ENCODE measurements around the gene GNAS.

Gene GNAS

GRCh38 chr20:58836616-58837204, 15.8 kb upstream of the GNAS start:
- Histone ChIP-seq H3K27me3 (ENCODE audit: insufficient read depth, low read length, poor library complexity, severe bottlenecking) (no peaks in the 10 kb centered on the region), H3K4me2 (ENCODE audit: low read depth, low read length, poor library complexity, severe bottlenecking) (no peak overlapping the region)

GRCh38 chr20:58837717-58838116, 14.8 kb upstream of the GNAS start:
- no peaks in the 10 kb centered on the region for H4K20me1 ChIP-seq (ENCODE audit: insufficient read depth, low read length, poor library complexity, severe bottlenecking)
- H3K4me2 ChIP-seq (ENCODE audit: low read depth, low read length, poor library complexity, severe bottlenecking) = no peak overlapping the region
- H2AFZ ChIP-seq (ENCODE audit: low read length) = no peak overlapping the region
- no peak for TF ChIP-seq EZH2phosphoT487 (IDR thresholded peaks at IDR 0.05; ENCODE audit: borderline replicate concordance)
- no peak; the same call in 1 of the 2 replicates for TF ChIP-seq CTCF (conservative IDR thresholded peaks at IDR 0.05; ENCODE audit: low read length)
- no peaks in the 10 kb centered on the region for H3K4me1 ChIP-seq (ENCODE audit: insufficient read depth, low read length, poor library complexity, severe bottlenecking)
- H3K79me2 ChIP-seq (ENCODE audit: insufficient read depth, low read length) = no peaks in the 10 kb centered on the region
- H3K4me3 ChIP-seq (ENCODE audit: low read length, poor library complexity, severe bottlenecking) = no peak overlapping the region
- H3K9ac ChIP-seq (ENCODE audit: low read depth, low read length, poor library complexity, severe bottlenecking) = no peak overlapping the region
- H3K9me3 ChIP-seq (ENCODE audit: insufficient read depth, low read depth, low read length) = no peaks in the 10 kb centered on the region
- no peaks in the 10 kb centered on the region for H3F3A ChIP-seq (ENCODE audit: low read depth)
- no peaks in the 10 kb centered on the region for H3K27me3 ChIP-seq (ENCODE audit: insufficient read depth, low read length, poor library complexity, severe bottlenecking)
- H3K9me2 ChIP-seq (replicated peaks; ENCODE audit: low read depth, low read length) = no peaks in the 10 kb centered on the region
- no peaks in the 10 kb centered on the region for H3K36me3 ChIP-seq (ENCODE audit: insufficient read depth, low read length)

More at GRCh38 chr20:58836616-58837204, 15.8 kb upstream of the GNAS start:
- H3K79me2 ChIP-seq (ENCODE audit: insufficient read depth, low read length) = no peaks in the 10 kb centered on the region
- no peaks in the 10 kb centered on the region for H3F3A ChIP-seq (ENCODE audit: low read depth)
- H4K20me1 ChIP-seq (ENCODE audit: insufficient read depth, low read length, poor library complexity, severe bottlenecking) = no peaks in the 10 kb centered on the region
- H3K9me3 ChIP-seq (ENCODE audit: insufficient read depth, low read depth, low read length) = no peaks in the 10 kb centered on the region
- H3K4me1 ChIP-seq (ENCODE audit: insufficient read depth, low read length, poor library complexity, severe bottlenecking) = no peaks in the 10 kb centered on the region
- no peak overlapping the region for H3K4me3 ChIP-seq (ENCODE audit: low read length, poor library complexity, severe bottlenecking)
- no peak overlapping the region for H2AFZ ChIP-seq (ENCODE audit: low read length)
- no peak overlapping the region for H3K9ac ChIP-seq (ENCODE audit: low read depth, low read length, poor library complexity, severe bottlenecking)
- no peak for TF ChIP-seq EZH2phosphoT487 (IDR thresholded peaks at IDR 0.05; ENCODE audit: borderline replicate concordance)
- TF ChIP-seq CTCF (conservative IDR thresholded peaks at IDR 0.05; ENCODE audit: low read length) = no peak
- H3K36me3 ChIP-seq (ENCODE audit: insufficient read depth, low read length) = no peaks in the 10 kb centered on the region
- H3K9me2 ChIP-seq (replicated peaks; ENCODE audit: low read depth, low read length) = no peaks in the 10 kb centered on the region

GRCh38 chr20:58838174-58838573, 14.3 kb upstream of the GNAS start:
- Histone ChIP-seq H3K4me1 (ENCODE audit: insufficient read depth, low read length, poor library complexity, severe bottlenecking) (no peaks in the 10 kb centered on the region), H3F3A (ENCODE audit: low read depth) (no peaks in the 10 kb centered on the region), H3K79me2 (ENCODE audit: insufficient read depth, low read length) (no peaks in the 10 kb centered on the region), H3K9me3 (ENCODE audit: insufficient read depth, low read depth, low read length) (no peaks in the 10 kb centered on the region), H3K36me3 (ENCODE audit: insufficient read depth, low read length) (no peaks in the 10 kb centered on the region), H2AFZ (ENCODE audit: low read length) (no peak overlapping the region), H3K4me3 (ENCODE audit: low read length, poor library complexity, severe bottlenecking) (no peak overlapping the region), H3K4me2 (ENCODE audit: low read depth, low read length, poor library complexity, severe bottlenecking) (no peak overlapping the region), H3K9me2 (replicated peaks; ENCODE audit: low read depth, low read length) (no peaks in the 10 kb centered on the region), H3K9ac (ENCODE audit: low read depth, low read length, poor library complexity, severe bottlenecking) (no peak overlapping the region), H3K27me3 (ENCODE audit: insufficient read depth, low read length, poor library complexity, severe bottlenecking) (no peaks in the 10 kb centered on the region), H4K20me1 (ENCODE audit: insufficient read depth, low read length, poor library complexity, severe bottlenecking) (no peaks in the 10 kb centered on the region)
- TF ChIP-seq EZH2phosphoT487 (IDR thresholded peaks at IDR 0.05; ENCODE audit: borderline replicate concordance) = no peak
- peak; percentile 32 for TF ChIP-seq CTCF (conservative IDR thresholded peaks at IDR 0.05; ENCODE audit: low read length)
